ENCODE data around the gene POLR3B. TPM values are rescaled to one million over a fixed set of nuclear protein-coding genes. Genes with fewer than 3 reads are reported as not detected.

Gene POLR3B
- total and polyA plus RNA-seq, 10 of the 15 experiments (the other 5 are each of a cell fraction or from before 2014, with no cell fraction given) = 2.3 to 10.5 (median 8.0) TPM

- H3K9me3 ChIP-seq (replicated peaks; ENCODE audit: control insufficient read depth, insufficient read depth, low read length) = no peaks in the 10 kb centered on the region
- CTCF ChIA-PET = interaction anchor here (0.7 kb wide), 1 partner anchor 135 kb away, joined by 4 read pairs; no protein-coding TSS in a partner anchor
Observed at GRCh38 chr12:106445959-106446358, 88.4 kb downstream of the POLR3B start.

More at GRCh38 chr12:106445959-106446358, 88.4 kb downstream of the POLR3B start:
- Histone ChIP-seq H3K27ac (ENCODE audit: control insufficient read depth, insufficient read depth) (no peak overlapping the region), H2AFZ (ENCODE audit: control insufficient read depth, low read depth, low read length) (no peak overlapping the region), H3K27me3 (replicated peaks in 1 of 2; ENCODE audit: control insufficient read depth in 2 of 2, insufficient read depth in 2 of 2, low read length in 1 of 2) (no peaks in the 10 kb centered on the region), H3K4me2 (ENCODE audit: control insufficient read depth, insufficient read depth) (no peak overlapping the region), H3K36me3 (ENCODE audit: control insufficient read depth in 2 of 2, insufficient read depth in 2 of 2, low read length in 1 of 2) (no peaks in the 10 kb centered on the region), H3K9ac (ENCODE audit: control insufficient read depth, insufficient read depth, low read length) (no peak overlapping the region), H3K4me1 (ENCODE audit: control insufficient read depth, insufficient read depth, low read length) (no peaks in the 10 kb centered on the region), H3K79me2 (ENCODE audit: control insufficient read depth, insufficient read depth, low read length) (no peaks in the 10 kb centered on the region), H3K4me3 (no peak overlapping the region), H4K20me1 (ENCODE audit: control insufficient read depth, insufficient read depth) (no peaks in the 10 kb centered on the region)
- SMC1A ChIA-PET (ENCODE audit: uncharacterized antibody, unreplicated experiment) = interaction anchor here (1.0 to 1.8 kb wide), 3 partner anchors 10 to 229 kb away, joined by 3 to 4 read pairs (median 3); no protein-coding TSS in a partner anchor
- intact Hi-C loops (cut with micrococcal nuclease; ENCODE audit: unreplicated experiment) = no loop called here
- in situ Hi-C loops (cut with MboI) = no loop called here
- TF ChIP-seq E2F8 (IDR thresholded peaks at IDR 0.05; ENCODE audit: low read depth, partially characterized antibody) (no peak), RFX5 (IDR thresholded peaks at IDR 0.05; ENCODE audit: low read depth, low read length) (no peak), FOXM1 (IDR thresholded peaks at IDR 0.05; ENCODE audit: low read depth, low read length) (no peak), STAT1 (conservative IDR thresholded peaks at IDR 0.05) (no peak)
- ATAC-seq (no peak), FAIRE-seq (no peak), DNase-seq (ENCODE audit: low read depth, low spot score) (no peak)
- BruUV-seq (replicated peaks) = no TSS peak
- POLR2A ChIA-PET = interaction anchor here (0.6 to 1.1 kb wide), 2 partner anchors 10 to 182 kb away, joined by 4 to 8 read pairs; no protein-coding TSS in a partner anchor
- WGBS (ENCODE audit: insufficient coverage, insufficient replicate concordance, low lambda C conversion rate, missing lambda C conversion rate) = 99% methylated on average over 5 of the region's 5 CpGs
- RAD21 ChIA-PET (ENCODE audit: unreplicated experiment) = no interaction called here

Data from GM12878 (cell line).